KBM-7 (cell line): Measurements from ENCODE around the gene CSDE1.
"Not testable (repeated sequence)": the region's sequence is repeated elsewhere in the genome, so short reads cannot be mapped to it uniquely, and the experiment has no call there.

ENCODE experiments used
- DNase-seq: peaks from one replicate; pipeline ENCODE4 v3.0.0-alpha.2; 2015
- in situ Hi-C: fragments of 300-500 bp; cut with MboI; formaldehyde crosslinking; loops from 2 replicates; pipeline ENCODE4 v1.14.3; 2020; ENCODE audit warnings: low sequenced_read_pairs, low pct_unique_long_range_greater_than_20kb, mixed read lengths

The CSDE1 gene

GRCh38 chr1:114757455-114758255, at the start of gene CSDE1:
Gene CSDE1 (minus strand): TSS chr1:114757984. CDS start chr1:114739890, 18,094 bp downstream.
- DNase-seq, result peak; percentile 97

DNA sequence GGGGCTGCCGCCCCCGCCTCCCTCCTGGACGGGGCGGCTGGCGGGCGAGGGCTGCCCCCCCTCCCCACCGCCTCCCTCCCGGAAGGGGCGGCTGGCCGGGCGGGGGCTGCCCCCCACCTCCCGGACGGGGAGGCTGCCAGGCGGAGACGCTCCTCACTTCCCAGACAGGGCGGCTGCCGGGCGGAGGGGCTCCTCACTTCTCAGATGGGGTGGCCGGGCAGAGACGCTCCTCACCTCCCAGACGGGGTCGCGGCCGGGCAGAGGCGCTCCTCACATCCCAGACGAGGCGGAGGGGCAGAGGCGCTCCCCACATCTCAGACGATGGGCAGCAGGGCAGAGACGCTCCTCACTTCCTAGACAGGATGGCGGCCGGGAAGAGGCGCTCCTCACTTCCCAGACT, 46.7 kb upstream of the CSDE1 start:
- in situ Hi-C loops, result not testable (repeated sequence)

More at GRCh38 chr1:114757455-114758255, at the start of gene CSDE1:
- in situ Hi-C loops, result no loop called here

GRCh38 chr1:114803001-114803400, 45.2 kb upstream of the CSDE1 start:
- in situ Hi-C loops, result no loop called here
- no peak for DNase-seq

More for the DNA sequence above, 46.7 kb upstream of the CSDE1 start:
- not testable (repeated sequence) for DNase-seq

DNA sequence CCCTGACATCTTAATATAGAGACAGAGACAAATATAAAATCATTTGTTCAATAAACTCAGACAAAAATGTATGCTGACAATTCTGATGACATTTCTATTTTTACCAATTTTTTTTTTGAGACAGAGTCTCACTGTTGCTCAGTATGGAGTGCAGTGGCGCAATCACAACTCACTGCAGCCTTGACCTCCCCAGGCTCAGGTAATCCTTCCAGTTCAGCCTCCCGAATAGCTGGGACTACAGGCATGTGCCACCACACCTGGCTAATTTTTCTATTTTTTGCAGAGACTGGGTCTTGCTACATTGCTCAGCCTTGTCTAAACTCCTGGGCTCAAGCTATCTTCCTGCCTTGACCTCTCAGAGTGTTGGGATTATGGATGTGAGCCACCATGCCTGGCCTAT, 36.3 kb upstream of the CSDE1 start:
- in situ Hi-C loops, result no loop called here

GRCh38 chr1:114790581-114790980, 32.8 kb upstream of the CSDE1 start:
- in situ Hi-C loops, DNase-seq: not testable (repeated sequence)

More for the DNA sequence above, 36.3 kb upstream of the CSDE1 start:
- DNase-seq, result no peak

- in situ Hi-C loops, DNase-seq: not testable (repeated sequence)
Observed at GRCh38 chr1:114786440-114786839, 28.7 kb upstream of the CSDE1 start.

DNA sequence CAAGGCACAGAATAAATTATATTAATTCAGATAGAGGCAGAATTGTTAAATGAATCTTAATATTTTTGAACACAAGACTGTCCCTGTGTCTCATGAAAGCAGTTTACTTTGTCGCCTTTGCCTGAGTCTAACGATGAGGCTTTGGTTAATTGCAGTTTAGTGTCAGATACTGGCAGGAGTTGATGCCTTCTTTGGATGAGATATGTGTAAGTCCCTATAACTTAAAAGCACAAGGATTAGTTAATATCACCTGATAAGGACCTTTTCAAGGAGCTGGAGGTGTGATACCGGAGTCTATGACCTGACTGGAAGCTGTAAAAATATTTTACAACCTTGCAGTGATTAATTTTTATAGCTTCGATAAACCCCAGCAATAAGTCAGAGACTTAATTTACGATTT, 24.7 kb upstream of the CSDE1 start:
- in situ Hi-C loops, result no loop called here
- no peak for DNase-seq

DNA sequence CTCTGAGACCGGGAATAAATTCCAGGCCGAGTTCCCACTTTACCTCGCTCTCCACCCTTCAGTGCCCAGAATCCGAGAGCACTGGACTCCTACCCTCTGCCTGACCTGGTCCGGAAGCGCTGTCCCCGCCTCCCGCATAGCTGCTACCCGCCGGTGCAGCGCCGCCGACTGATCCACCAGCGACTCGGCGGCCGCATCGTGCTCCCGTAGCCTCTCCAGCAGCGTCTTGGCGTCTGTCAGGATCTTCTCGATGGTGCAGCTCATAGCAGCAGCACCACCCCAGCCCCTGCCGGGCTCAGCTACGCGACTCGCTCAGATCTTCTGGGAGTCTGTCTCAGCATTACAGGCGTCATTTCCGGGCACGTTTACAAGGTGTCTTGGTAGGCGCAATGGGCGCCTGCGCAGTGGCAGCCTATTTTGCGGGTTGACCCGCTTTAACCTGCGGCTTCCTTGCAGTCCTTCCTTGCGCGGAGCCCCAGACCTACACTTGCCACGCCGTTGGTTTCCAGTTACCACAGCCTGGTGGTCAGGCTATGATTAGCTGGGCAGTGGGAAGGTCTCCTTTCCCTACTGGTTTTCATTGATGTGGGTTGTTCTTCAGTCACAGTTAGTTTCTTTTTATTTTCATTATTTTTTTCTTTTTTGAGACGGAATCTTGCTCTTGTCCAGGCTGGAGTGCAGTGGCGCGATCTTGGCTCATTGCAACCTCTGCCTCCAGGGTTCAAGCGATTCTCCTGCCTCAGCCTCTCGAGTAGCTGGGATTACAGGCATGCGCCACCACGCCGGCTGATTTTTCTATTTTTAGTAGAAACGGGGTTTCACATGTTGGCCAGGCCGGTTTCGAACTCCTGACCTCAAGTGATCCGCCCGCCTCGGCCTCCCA, 22.8 kb upstream of the CSDE1 start, which contains the start of gene SIKE1:
Gene SIKE1, minus strand, starts transcription at position 342 of the 883 bp plus-strand sequence. Its CDS starts 78 bp downstream, at position 264.
- peak; percentile 94 for DNase-seq
- in situ Hi-C loops, result no loop called here

- in situ Hi-C loops, result no loop called here
- DNase-seq, result no peak
Observed at GRCh38 chr1:114779722-114780121, 21.9 kb upstream of the CSDE1 start.

DNA sequence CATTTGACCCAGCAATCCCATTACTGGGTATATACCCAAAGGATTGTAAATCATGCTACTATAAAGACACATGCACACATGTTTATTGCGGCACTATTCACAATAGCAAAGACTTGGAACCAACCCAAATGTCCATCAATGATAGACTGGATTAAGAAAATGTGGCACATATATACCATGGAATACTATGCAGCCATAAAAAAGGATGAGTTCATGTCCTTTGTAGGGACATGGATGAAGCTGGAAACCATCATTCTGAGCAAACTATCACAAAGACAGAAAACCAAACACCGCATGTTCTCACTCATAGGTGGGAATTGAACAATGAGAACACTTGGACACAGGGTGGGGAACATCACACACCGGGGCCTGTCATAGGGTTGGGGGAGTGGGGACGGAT, 18.9 kb upstream of the CSDE1 start:
- in situ Hi-C loops, DNase-seq: not testable (repeated sequence)

GRCh38 chr1:114771992-114772391, 14.2 kb upstream of the CSDE1 start:
- in situ Hi-C loops, result no loop called here
- DNase-seq, result no peak

- in situ Hi-C loops, result no loop called here
- DNase-seq, result no peak
Observed at GRCh38 chr1:114770989-114771388, 13.2 kb upstream of the CSDE1 start.

DNA sequence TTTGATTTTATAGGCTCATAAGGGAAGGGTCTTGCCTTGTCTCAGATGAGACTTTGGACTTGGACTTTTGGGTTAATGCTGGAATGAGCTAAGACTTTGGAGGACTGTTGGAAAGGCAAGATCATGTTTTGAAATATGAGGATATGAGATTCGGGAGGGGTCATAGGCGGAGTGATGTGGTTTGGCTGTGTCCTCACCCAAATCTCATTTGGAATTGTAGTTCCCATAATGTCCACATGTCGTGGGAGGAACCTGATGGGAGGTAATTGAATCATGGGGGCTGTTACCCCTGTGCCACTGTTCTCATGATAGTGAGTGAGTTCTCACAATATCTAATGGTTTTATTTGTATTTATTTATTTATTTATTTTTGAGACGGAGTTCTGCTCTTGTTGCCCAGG, 6.9 kb upstream of the CSDE1 start:
- in situ Hi-C loops, result no loop called here
- no peak for DNase-seq

- in situ Hi-C loops, result no loop called here
Observed at GRCh38 chr1:114758256-114758832, 560 bp upstream of the CSDE1 start.

GRCh38 chr1:114756949-114757454, 782 bp downstream of the CSDE1 start:
- in situ Hi-C loops, result no loop called here
- no peak for DNase-seq

More at GRCh38 chr1:114758256-114758832, 560 bp upstream of the CSDE1 start:
- peak; percentile 38 for DNase-seq

DNA sequence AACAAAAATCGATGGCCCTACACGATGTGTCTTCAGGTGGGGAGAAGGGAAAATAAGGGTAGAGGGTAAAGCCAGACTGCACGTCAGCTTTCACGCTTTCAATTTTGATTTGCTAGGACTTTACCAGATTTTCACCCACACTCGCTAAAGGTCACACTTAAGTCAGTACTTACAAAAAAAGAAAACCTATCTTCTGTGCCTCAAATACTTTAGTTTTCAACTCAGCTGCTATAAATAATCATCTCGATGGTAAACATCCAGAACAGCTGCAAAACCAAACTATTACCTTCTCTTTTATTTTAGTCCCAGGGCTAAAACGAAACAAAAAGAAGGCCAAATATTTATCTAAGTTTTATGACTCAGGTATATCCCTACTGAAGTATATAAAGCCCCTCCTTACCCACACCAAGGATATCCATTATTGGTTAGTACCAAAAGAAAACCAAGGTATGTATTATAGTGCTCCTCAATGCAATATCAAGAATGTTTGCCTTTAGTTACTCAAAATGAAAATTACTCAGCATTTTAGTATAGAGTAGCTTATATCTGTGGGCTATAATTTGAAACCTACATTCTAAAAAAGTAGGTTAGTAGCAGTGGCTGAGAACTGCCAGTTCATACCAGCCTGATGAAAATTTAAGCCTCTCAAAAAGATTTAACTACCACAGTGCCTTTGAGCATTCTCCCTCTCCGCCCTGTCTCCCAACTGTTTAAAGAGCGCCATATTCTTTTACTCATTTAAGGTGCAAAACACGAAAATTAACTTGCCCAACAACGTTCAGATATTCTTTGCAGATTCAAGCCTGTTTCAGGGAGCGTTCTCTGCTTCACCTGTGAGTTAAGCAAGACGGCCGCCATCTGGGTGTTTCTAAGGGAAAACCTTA, 1.5 kb downstream of the CSDE1 start:
- no peak for DNase-seq
- in situ Hi-C loops, result no loop called here

DNA sequence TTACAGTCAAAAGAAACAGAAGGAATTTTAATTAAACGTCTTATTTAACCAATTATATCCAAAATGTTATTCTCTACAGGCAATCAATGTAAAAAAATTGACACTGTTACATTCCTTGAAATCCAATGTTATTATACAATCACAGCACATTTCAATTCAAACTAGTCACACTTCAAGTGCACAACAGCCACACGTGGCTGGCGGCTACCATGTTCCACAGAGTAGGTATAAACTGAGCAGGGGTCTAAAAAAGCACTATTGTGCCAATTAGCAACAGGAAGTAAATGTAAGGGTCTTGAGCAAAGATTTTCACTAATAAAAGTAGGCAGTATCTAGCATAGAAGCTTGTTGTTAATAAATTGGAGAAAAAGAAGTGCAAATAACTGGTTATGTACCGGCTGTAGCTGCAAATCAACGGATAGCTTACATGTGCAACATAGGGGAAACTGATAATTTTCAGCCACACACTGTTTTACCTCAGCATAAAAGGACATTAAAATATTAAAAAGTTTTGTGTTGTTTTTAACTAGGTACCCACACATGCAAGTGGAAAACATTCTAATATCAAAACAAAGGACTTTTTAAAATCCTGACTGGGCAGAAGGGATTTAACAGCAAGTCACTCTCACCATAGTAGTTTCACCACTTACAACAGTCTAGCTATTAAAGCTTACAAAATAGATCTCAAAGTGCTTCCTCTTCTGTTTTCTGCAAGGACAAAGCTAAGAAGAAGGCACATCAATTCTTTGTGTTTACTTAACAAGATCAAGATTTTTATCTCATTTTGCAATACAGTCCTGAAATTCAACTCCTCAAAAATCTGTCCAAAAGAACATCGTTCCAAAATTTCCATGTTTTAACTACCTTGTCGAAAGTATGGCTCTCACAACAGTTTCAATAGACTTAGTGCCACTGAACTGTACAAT, 2.5 kb downstream of the CSDE1 start:
- in situ Hi-C loops, result no loop called here
- peak; percentile 38 for DNase-seq
